A204.1 (cell line): Measurements from ENCODE around the gene SKAP1.
"Not testable (repeated sequence)": the region's sequence is repeated elsewhere in the genome, so short reads cannot be mapped to it uniquely, and the experiment has no call there.

Experiments used
- FAIRE-seq: peaks from 2 replicates; lab custom pipeline; 2012; peaks lifted over from hg19 to GRCh38; lab: Jason Lieb, UNC

Gene SKAP1

DNA sequence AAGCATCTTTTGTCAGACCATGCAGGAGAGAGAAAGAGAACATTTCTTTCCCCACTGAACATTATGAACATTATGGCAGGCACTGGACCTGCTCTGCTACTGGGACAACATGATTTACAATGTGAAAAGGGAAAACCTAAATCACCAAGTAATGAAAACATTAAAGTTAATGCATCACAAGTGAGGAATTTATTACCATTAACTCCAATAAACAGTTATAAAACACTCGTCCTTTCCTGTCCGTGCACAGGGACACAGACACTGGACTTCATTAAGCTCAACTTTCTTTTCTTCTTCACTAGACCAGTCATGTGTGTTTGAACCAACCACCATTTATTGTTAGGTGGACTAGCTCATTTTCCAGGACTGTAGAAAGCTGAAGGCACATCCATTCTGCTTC, 227.1 kb downstream of the SKAP1 start:
- no peak for FAIRE-seq

DNA sequence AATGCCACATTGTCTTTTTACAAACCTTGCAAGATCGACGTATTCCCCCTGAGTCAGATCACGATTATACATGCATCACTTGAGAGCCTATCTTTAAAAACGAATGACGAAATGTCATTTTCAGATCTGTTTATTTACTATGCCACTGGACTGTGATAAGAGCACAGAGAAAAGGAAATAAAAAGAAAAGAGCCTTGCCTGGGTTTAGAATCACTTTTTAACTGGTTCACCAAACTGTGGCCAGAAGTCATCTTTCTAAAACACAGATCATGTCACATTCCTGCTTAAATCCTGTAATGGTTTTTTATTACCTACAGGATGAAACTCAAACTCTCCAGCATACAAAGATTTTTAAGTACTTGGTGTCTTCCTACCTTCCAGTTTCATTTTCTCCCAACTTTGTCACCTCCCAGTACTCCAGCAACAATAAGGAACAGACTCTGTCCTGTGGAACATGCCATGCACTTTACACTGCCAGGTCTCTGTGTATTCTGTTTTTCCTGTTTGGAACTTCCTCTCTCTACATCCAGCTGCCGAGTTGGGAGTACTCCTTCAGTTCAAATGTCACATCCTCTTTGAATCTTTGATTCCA, 231.0 kb downstream of the SKAP1 start:
- no peak for FAIRE-seq

DNA sequence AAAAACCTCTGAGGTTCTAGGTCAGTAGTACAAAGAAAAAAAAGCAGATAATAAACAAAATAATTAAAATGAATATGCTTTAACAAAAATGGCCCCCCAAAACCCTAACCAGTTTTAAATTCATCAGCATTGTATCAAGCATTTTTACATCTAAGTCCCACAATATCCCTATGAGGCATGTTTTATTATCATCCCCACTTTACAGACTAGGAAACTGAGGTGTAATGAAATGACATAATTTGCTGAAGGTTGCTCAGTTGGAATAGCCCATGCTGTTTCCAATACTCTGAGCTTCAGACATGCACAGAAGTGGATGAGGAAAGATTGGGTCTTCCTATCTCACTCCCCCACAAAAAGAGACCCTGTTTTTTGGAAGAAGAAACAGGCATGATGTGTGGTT, 234.1 kb downstream of the SKAP1 start:
- no peak for FAIRE-seq

DNA sequence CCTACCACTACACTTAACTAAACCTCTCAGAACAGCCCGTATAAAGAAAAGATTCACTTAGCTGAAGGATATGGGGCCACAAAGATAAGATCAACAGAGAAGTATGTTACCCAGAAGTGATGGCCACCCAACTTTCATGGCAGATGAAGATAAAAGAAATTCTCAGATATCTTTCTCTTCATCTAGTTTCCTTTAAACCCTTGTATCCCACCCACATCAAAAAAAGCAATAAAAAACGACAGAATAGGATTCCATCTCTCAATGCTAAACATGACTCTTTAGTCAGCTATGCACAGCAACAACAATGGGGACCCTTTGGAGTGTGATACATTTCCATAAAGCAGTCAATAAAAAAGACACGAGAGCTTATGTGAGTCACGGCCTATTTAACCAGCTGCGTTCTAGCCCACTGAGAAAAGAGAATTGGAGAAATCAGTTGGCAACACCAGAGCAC, 235.9 kb downstream of the SKAP1 start:
- FAIRE-seq, result no peak

DNA sequence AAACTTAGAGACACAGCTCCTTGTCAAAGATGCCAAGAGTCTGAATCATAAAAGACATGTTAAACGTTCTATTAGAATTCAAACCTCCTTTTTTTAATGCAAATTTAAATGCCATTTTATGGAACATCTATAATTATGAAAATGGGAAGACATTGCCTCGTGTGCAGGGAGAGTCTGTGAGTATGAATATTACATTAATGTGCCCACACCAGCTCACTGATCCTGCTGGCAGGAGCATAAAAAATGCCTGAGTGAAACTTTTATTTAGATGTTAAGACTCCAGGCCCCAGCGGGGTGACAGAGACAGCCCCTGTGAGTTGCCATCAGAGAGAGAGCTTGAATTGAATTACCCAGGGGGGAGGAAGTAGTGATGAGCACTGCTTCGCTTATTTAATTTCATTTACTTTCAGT, 237.7 kb downstream of the SKAP1 start:
- no peak for FAIRE-seq

DNA sequence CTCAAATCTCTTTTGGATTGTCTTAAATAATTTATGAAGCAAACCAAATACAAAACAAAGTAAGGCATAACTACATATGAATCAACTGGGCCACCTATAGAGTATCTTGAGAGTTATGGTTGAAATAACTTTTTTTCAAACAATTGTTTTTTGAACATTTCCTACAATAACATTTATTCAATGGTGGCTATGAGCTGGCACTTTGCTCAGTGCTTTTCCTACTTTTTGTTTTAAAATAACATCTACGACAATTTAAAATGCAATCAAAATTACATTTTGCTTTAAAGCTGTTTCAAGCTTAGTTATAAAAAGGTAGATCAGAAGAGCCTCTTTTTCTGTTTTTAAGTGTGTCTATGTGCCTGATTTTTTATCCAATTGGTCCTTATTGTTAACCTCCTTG, 238.7 kb downstream of the SKAP1 start:
- FAIRE-seq, result no peak

DNA sequence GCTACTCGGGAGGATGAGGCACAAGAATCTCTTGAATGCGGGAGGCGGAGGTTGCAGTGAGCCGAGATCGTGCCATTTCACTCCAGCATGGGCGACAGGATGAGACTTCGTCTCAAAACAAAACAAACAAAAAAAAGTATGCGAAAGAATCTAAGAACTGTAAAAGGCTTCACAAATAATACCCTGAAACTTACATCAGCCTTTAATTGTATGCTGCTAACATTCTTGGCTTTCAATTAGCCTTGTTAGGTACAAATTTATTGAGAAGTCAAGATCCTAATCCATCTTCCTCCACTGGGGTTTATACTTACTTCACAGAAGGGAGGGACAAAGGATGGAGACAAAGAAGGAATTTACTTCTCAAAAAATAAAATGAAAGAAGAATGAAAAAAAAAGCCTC, 239.1 kb downstream of the SKAP1 start:
- no peak for FAIRE-seq

DNA sequence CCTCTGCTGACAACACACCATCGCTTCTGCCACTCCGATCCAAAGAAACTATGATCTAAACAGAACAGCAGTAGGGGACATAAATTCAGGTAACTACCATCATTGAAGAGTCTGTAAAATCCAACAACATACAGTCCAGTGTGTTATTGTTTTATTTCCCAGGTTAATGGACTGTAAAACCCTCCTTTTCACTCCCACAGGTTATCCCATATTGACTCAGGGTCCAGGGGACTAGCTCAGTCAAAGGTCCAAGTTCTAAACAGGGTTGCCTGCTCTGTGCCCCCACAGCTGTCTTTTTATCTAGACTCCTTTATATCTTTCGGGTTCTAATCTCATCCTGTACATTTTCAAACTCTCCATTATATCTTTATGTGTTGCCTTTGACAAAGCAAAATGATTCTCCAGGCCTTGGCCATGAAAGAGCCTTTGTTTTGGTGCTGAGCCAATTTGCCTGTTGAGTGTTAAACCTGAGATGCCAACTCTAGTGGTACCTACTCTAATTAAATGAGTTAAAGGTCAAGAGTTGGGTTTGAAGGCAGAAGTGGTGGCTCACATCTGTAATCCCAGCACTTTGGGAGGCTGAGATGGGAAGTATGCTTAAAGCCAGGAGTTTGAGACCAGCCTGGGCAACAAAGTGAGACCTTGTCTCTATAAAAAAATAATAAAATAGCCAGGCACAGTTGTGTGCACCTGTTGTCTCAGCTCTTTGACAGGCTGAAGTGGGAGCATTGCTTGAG, 242.0 kb downstream of the SKAP1 start:
- no peak for FAIRE-seq

DNA sequence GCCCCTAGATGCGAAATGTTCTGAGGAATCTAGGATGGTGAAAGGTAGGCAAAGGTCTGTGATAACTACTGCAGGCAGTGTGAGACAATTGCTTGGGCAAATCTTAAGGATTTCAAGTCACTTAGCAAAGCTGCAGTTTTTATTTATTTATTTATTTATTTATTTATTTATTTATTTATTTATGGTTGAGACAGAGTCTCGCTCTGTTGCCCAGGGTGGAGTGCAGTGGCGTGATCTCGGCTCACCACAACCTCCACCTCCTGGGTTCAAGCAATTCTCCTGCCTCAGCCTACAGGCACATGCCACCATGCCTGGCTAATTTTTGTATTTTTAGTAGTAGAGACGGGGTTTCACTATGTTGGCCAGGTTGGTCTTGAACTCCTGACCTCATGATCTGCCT, 243.7 kb downstream of the SKAP1 start:
- not testable (repeated sequence) for FAIRE-seq

DNA sequence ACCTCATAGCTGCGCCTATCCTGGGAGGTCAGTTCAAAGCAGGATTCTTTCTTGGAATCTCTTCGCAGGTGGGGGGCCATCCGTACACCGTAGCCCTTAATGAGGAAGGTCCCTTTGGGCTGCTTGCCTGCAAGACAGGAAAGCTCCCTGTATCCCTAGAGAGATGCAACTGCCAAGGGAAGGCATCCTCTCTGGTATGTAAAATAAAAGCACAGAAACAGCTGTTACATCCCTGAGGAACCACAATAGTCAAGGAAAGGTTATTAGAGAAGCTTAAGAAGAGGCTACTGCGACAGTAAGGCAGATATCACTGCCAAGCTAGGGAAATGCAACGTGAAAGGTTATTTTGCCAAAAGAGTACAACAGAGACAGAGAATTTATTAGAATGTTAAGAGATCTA, 245.3 kb downstream of the SKAP1 start:
- no peak for FAIRE-seq

DNA sequence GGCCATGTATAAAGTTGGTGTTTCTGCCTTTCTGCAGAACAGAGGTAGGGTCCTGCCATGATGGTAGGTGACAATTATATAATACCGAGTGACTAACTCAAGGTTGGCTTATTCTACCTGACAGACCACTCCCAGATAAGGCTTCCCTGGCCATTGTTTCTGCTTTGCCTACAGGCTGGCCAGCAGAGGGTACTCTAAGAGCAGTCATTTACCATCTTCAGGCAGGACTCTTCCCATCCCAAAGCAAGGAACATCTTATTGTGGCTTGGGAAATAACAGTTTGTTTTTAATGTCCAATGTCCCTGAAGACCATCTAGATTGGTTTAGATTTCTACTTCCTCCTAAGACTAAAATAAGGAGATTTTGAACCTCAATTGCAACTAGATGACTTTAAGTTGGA, 248.4 kb downstream of the SKAP1 start:
- no peak for FAIRE-seq

DNA sequence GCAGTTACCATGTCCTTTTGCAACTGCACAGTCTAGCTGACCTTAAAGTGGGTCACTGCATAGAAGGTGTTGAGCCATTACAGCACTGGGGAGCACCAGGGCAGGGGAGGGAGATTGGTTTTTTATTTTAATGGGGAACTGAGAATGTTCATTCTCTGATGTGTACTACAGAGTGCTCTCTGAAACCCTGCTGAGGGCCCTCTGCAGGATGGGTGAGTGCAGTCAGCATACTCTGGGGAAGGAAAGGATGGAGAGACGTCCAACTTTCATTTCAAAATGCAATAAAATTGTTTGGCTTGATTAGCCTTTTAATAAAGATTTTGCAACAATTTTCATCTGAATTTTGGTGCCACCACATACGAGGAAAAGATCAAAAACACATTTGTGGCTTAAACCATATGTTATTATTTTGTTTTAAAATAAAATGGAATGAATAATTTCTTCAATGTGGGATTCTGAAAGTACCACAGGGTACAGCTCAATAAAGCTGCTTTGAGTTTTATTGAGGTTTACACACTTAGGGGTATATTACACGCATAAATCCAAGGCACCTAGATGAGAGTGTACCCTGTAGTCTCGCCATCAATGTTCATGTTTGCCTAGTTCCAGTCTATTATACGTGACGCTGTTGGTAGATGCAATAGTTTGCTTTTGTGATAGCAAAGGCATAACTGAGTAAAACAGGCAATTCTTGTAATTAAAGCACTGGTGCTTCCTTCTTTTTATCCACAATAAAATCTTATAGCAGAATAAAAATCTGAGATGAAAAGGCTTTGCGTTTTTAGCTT, 249.0 kb downstream of the SKAP1 start:
- FAIRE-seq, result no peak

DNA sequence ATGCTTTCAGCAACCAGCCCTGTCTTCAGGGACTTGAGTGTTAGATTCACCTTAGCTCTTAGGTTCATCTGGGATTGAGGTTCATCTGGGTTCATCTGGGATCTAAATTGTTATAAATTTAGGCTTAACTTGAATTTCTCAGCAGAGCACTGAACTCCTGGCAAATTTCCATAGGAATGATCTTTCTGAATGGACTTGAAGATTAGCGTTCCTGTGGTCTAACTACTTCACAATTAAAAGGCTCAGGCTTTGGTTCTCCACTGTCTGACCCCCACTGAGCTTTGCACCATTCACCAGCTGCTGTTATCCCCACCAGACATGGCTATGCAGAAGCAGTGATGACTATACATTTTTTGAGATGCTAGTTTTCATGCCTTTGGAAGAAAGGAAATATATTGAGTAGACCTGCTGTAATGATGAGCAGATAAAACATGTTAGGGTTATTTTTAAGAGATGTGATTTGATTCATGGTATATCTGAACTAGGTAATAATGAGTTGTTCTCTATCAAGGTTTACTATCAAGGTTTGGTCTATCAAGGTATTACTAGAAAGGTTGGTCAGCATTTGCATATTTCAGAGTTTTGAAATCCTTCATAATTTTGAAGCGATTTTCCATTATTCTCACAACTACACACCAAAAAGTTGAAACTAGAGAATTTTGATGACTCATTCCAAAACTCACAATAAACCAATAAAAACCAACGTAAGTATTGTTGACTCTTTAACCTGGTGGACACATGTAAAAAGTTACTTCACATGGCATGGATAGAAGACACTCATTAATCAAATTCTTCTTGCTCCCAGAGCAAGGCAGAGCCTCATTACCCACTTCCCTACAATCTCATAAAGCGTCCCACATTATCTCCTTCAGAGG, 250.7 kb downstream of the SKAP1 start:
- no peak for FAIRE-seq

DNA sequence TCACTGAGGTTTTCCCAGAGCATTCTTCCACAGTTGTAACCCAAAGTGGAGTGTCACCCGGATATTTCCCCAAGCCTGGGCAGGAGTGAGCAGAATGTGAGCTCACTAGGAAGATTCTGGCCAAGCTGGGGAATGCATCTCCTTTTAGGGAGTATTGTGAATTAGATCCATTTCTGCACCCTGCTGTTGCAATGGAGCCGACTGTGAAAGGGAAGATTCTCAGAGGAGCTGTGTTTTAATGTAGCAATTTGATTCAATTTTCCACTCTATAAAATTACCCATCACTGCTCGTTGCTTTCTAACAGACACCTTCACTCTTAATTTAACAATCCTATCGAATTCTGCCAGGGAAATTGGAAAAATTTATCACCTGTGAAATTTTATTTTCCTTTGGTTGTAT, 251.7 kb downstream of the SKAP1 start:
- FAIRE-seq, result no peak

DNA sequence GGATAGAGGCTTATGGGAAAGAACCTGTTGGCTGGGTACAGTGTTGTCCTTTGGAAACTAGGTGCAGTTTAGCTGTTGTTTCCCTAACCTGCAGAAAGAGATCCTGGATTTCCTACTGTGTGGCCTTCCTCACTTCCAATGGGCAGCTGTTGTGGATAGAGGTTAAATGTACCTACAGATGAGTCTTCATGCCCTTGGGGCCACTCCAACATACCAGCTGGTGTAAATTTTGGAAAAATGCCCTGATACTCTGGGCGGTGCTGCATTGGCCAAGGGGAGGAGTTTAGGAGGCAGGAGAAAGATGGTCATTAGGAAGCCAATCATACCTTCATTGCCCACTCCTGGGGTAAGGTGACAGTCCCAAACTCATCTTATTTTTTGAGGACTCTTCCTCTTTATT, 252.2 kb downstream of the SKAP1 start:
- no peak for FAIRE-seq

DNA sequence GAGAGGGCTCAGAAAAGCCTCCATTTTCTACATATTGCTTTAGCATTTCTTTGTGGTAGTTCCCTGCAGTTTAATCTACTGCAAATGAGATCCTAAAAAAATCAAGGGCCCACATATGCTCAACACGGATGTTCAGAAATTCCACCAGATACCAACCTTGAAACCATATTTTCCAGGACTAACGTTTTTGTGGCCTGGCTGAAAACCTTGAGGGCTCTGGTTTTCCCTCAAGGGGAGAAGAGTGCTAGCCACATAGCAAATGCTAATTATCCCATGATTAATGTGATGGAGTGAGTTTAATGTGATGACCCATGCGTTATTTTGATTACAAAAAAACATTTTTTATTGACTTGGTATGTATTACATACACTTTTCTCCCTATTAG, 253.6 kb downstream of the SKAP1 start:
- FAIRE-seq, result no peak

DNA sequence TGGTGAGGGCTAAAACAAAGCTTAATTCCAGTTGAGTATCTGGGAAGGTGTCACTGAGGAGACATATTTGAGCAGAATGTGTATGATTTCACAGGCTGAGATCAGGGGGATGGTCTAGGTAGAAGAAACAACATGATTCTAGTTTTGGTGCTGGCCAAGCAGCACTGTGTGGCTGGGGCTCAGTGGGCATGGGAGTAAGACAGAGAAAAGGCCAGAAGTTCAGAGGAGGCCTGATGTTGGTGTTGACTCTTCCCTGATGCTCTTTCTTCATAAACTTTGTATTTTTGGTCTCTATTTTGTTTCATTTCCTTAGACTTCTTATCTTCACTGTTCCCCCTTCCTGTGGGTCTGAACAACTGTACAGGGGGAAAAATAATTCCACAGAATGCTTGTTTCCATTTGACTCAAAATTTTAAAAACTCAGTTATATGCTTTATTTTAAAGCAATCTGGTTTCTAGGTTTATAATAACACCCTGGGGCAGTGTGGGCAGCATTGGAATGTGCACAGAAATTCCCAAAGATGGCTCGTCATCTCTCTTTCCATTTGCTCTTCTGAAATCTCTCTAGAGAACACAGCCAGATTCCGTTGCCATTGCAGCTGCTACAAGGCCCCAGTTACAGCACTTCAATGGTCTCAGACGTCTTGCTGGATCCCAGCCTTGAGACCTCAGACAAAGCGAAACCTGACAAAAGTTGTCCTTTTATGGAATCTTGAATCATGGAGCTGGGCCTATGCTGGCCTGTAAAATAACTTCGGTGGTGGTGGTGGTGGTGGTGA, 254.1 kb downstream of the SKAP1 start:
- FAIRE-seq, result no peak

DNA sequence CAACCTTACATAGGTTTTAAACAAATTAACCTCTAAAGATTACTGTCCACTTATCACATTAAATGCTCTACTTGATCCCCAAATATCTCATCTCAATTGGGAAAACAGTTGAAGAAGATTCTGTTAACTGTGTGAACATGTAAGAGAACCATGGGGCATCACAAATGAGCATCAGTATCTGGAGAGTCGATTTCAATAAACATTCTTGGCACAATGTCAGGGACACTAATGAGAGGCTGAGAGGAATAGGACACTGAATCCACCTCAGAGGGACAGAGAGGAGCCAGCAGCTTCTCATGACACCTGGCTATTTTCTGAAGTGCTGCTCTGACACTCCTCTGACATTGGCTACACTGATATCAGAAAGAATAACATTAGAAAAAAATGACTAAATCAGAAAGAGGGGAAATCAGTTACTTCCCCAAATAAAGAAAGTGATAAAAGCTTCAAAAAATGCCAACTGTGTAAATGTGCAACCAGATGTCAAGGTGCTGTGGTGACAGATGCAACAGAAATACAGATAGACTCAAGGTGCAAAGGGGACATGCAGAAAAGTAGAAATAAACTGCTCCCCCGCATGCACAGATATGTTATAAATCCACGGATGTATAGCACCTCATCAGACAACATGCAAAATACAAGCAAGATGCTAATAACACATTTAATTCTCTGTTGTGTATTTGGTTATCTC, 255.0 kb downstream of the SKAP1 start:
- FAIRE-seq, result no peak

DNA sequence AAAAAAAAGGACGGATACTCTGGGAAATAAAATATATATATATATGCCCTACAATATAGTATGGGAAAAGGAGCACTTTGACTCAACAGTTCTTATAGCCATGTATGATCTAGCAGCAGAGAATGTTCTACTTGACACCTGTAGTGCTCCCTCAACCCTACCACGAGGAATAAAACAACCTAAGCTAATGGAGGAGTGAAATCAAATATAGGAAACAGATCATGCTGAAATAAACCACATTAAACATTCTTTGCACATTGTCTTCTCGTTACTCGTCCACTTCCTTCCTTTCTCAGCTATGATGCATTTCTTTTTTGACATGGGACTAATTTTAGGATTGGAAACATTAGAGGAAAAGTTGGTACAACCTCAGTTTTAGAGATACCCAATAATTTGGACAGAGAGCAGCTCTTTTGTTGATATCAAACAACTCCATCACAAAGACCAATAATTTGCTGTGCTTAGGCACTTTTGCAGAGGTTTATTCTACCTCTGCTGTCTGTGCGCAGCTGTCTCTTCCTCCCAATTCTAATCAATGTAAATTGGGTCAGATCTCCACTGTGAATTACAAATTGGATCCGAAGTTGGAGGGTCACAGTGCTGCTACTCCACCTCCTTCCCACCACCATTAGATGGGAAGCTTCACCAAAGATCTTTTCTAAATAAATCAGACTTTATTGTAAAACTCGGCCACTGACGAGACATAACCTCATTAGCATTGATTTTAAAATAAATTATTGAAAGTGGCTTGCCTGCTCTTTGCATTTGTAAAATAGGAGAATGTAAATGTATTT, 256.6 kb downstream of the SKAP1 start:
- no peak for FAIRE-seq

DNA sequence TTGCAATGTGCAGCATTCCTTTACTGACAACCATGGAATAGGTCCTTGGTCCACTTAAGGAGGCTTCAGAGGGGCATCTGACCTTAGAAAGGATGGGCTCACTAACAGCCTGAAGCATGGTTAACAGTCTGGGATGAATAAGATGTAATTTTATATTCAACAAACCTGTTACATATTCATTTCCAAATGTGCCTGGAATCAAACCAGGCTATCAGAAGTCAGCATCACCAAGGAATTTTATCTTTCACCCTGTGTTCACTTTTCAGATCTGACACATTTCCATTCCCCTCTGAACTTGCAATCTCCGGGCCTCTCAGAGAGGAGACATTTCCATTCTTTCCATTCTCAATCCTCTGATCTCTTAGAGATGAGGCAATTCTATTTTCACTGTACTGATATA, 260.1 kb downstream of the SKAP1 start:
- no peak for FAIRE-seq
